Type B pancreatic cell (in vitro differentiated cells): ENCODE results near the gene FYN. TPM values are rescaled to one million over a fixed set of nuclear protein-coding genes. Genes with fewer than 3 reads are reported as not detected.

ENCODE experiments used
- DNase-seq: peaks from one replicate; pipeline ENCODE4 v3.0.0; 2021; ENCODE audit warnings: mixed read lengths; ENCODE audit not compliant: unreplicated experiment; ENCODE audit errors: extremely low spot score
- H3K27ac Mint-ChIP-seq: 2 replicates; pipeline ENCODE4 v1.8.0; 2021; ENCODE audit warnings: mild to moderate bottlenecking, mixed read lengths
- H3K27me3 Mint-ChIP-seq: 2 replicates; pipeline ENCODE4 v1.8.0; 2021; ENCODE audit warnings: mixed read lengths
- H3K36me3 Mint-ChIP-seq: 2 replicates; pipeline ENCODE4 v1.8.0; 2021; ENCODE audit warnings: mixed read lengths
- H3K4me1 Mint-ChIP-seq: one replicate; pipeline ENCODE4 v1.8.0; 2021; ENCODE audit warnings: mixed read lengths; ENCODE audit not compliant: unreplicated experiment
- H3K4me3 Mint-ChIP-seq: 2 replicates; pipeline ENCODE4 v1.8.0; 2021; ENCODE audit warnings: mild to moderate bottlenecking, mixed read lengths
- H3K9me3 Mint-ChIP-seq: 2 replicates; pipeline ENCODE4 v1.8.0; 2021; ENCODE audit warnings: mixed read lengths
- total RNA-seq: library from RNA; stranded (reverse); gene quantifications from 2 replicates; pipeline ENCODE4 v1.2.1, GENCODE V29; 2021; ENCODE audit warnings: low replicate concordance
- TF ChIP-seq, protein P1 (sequence below): fragments of 200-600 bp; sonication (generic); conservative IDR thresholded peaks from 2 replicates; pipeline ENCODE4 v1.5.0; 2021; ENCODE audit warnings: antibody characterized with exemption, mild to moderate bottlenecking

Gene FYN
- total RNA-seq, 1 donor from 2014 or later: 131 TPM

DNA sequence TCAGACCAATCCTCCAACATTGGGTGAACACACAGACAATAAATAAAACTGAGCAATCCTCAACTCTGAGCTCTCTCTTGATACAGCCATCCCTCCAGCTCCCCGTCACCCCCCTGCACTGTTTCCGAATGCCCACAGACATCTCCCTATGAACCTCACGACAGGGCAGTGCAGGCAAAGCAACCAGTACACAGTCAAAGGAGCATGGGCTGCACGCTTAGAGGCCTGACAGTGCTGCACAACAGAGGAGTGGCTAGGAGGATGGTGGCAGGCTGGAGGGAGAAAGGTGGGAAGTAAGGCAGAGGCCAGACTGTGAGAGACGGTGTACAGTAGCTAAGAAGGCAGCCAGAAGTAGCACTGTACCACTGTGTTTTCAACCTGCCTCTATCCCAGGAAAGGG, 24.0 kb downstream of the FYN start:
- H3K27ac Mint-ChIP-seq: no peak overlapping the region
- H3K4me1 Mint-ChIP-seq: peaks cover 60% of the 10 kb centered on the region

DNA sequence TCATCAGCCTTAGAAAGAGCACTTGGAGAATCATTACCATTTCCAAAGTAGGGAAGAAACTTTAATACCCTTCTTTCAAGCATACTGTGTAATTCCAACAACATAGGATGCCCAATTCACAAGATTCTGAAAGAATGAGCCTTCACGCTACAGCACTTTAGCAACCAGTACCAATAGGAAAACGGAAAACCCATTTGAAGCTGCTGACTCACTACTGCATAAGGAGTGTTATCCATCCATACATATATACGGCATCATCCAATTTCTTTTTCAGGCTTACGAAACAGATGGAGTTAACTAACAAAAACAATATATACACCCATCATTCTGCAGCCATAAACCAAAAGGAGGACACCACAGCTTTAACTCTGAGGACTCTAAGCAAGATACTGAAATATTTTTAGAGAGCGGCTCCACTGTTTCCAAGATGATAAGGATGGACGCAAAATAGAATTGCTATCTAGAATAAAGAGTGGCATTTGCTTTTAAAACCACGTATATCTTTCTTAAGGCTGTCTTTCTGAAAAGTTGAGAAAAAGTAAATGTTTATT, 24.9 kb downstream of the FYN start:
- H3K27ac Mint-ChIP-seq: no peak overlapping the region
- H3K4me3 Mint-ChIP-seq: no peak overlapping the region
- H3K36me3 Mint-ChIP-seq: peaks cover 26% of the 10 kb centered on the region
- no peaks in the 10 kb centered on the region for H3K27me3 Mint-ChIP-seq
- no peak for DNase-seq
- H3K4me1 Mint-ChIP-seq: peaks cover 60% of the 10 kb centered on the region
- TF ChIP-seq, protein P1, sequence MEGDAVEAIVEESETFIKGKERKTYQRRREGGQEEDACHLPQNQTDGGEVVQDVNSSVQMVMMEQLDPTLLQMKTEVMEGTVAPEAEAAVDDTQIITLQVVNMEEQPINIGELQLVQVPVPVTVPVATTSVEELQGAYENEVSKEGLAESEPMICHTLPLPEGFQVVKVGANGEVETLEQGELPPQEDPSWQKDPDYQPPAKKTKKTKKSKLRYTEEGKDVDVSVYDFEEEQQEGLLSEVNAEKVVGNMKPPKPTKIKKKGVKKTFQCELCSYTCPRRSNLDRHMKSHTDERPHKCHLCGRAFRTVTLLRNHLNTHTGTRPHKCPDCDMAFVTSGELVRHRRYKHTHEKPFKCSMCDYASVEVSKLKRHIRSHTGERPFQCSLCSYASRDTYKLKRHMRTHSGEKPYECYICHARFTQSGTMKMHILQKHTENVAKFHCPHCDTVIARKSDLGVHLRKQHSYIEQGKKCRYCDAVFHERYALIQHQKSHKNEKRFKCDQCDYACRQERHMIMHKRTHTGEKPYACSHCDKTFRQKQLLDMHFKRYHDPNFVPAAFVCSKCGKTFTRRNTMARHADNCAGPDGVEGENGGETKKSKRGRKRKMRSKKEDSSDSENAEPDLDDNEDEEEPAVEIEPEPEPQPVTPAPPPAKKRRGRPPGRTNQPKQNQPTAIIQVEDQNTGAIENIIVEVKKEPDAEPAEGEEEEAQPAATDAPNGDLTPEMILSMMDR: no peak
- no peaks in the 10 kb centered on the region for H3K9me3 Mint-ChIP-seq

More for the DNA sequence above, 24.0 kb downstream of the FYN start:
- Mint-ChIP-seq H3K4me3 (no peak overlapping the region), H3K36me3 (peaks cover 26% of the 10 kb centered on the region), H3K9me3 (no peaks in the 10 kb centered on the region), H3K27me3 (no peaks in the 10 kb centered on the region)
- TF ChIP-seq, protein P1: no peak
- no peak for DNase-seq

DNA sequence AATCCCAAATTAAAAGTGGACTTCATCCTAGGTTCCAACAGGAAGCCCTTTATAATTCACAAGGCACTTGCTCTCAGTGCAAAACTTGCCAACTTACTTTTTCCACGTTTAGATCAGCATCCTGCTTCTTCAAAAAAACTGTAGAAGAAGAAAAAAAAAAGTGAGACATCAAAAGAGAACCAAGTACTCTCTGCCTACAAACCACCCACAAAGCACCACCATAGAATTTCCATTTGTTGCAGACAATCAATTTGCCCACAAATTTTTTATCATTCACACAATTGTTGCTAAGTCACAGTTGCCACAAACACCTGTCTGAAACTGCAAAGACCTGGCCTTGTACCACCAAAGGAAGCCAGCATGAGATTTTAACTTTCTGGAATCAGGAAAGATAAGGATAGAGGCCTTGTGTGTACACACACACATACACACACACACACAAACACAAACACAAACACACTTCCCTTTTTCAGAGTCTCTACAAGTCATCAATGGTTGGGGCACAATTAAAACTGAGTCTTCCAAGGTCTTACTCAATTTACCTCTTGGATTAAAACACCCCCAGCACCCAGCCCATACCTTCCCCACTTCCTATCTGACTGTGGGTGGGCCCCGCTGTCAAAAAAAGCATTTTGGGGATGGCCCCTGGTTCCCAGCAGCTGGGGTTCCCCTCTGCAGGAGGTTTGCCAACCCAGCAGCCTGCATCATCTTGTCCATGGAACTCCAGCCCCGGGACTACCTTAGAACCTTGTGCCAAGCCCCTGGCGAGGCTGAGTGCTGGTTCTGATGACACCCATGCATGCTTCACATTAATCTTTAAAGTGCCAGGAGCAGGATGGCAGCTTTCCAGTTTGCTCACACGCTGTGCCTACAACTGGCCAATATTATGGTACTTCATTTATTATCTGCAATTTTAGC, 26.5 kb downstream of the FYN start:
- no peak overlapping the region for H3K27ac Mint-ChIP-seq
- no peaks in the 10 kb centered on the region for H3K9me3 Mint-ChIP-seq
- TF ChIP-seq, protein P1: no peak
- no peak overlapping the region for H3K4me3 Mint-ChIP-seq
- H3K36me3 Mint-ChIP-seq: peaks cover 20% of the 10 kb centered on the region
- DNase-seq: no peak
- H3K4me1 Mint-ChIP-seq: peaks cover 45% of the 10 kb centered on the region
- no peaks in the 10 kb centered on the region for H3K27me3 Mint-ChIP-seq

DNA sequence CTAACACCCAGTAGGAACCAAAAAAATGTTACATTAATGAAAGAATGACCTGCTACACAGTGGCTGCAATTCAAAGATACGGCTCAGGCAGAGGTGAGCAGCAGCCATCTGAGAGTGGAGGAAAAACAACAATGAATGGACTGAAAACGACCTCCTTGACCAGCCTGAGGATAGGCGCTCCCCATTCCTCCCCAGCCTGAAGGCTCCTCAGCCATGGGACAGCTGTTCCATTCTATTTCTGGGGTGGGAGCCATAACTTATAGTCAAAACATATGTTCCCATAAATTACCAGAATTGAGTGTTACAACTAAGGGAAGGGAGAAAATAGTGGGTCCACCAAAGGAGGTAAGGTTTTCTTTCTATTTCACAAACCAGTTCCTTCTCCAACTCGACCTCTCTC, 27.2 kb downstream of the FYN start:
- Mint-ChIP-seq H3K36me3 (peaks cover 20% of the 10 kb centered on the region), H3K27ac (no peak overlapping the region), H3K27me3 (no peaks in the 10 kb centered on the region), H3K4me3 (no peak overlapping the region), H3K9me3 (no peaks in the 10 kb centered on the region), H3K4me1 (peaks cover 38% of the 10 kb centered on the region)
- DNase-seq: no peak
- TF ChIP-seq, protein P1: no peak

DNA sequence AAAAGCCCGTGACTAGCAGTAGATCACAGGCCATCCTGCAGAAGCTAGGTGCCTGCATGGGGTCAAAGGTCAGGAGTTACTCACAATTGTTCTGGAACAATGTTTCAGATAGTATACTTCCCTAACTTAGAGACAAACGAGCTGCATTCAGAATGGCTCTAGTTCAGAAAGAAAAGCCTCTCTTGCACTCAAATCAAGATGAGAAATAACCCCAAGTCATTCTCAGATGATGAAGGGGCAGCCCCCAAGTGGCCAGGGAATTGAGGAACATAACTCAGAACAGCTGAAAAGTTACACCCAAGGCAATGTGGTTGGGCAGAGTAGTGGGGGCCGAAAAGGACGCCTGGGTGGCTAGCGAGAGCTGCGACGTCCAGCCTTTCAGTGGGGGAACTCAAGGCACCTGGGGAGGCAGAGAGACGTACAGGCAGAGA, 27.8 kb downstream of the FYN start:
- Mint-ChIP-seq H3K9me3 (no peaks in the 10 kb centered on the region), H3K4me3 (peak overlapping the region; percentile 3), H3K4me1 (peaks cover 34% of the 10 kb centered on the region), H3K36me3 (peaks cover 20% of the 10 kb centered on the region), H3K27me3 (no peaks in the 10 kb centered on the region), H3K27ac (no peak overlapping the region)
- no peak for DNase-seq
- TF ChIP-seq, protein P1: no peak
